ENCODE results near the gene GCNT2. TPM values are rescaled to one million over a fixed set of nuclear protein-coding genes. Genes with fewer than 3 reads are reported as not detected.

The GCNT2 gene
- 5.6 to 7.5 TPM (median 6.1 TPM) in 5 replicates for total RNA-seq (2022; extraction: Qiagen RNA extraction; ENCODE audit: low read depth)

DNA sequence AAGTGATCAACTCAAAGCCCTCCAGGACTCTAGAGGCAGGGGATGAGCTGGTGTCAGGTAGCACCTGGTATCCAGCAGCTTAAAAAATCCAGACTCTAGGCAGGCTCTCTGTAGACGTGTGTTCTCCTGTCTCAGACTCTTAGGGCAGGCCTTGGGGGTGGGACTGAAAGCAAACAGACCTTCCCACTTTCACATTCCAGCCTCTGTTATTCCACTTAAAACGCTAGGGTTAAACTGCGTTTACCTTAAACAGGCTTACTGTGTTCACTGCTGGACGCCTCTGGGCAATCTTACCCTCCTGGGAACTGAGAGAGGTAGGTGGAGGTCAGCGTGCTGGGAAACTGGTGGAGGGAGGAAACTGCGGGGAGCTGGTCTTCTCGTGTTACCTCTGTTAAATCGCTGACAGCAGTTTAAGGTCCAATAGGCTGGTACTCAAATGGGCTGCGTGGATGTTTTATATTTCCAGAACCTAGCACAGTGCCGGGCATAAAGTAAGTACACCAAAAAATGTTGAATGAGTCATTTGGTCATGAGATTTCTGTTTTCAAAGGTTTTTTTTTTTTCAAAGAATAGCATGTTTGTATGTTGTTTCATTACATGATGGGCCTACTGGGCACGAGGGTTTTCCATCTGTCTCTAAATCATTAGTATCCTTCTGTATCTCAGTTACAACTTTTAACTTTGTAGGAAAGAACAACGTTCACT is at the start of gene GCNT2:
TSS of gene GCNT2 (plus strand) at position 248 of the 705 bp plus-strand sequence. CDS start 7,561 bp downstream, outside the sequence.

Other genes starting within 250 kb of the GCNT2 start
- gene TFAP2A, start 106.3 kb upstream of the GCNT2 start, total RNA-seq (2022; extraction: Qiagen RNA extraction; ENCODE audit: low read depth): 11.7 to 15.9 TPM (median 14.2 TPM) in 5 replicates
- gene C6orf52, start 173.3 kb downstream of the GCNT2 start, total RNA-seq (2022; extraction: Qiagen RNA extraction; ENCODE audit: low read depth): 1.4 to 2.7 TPM (median 2.0 TPM) in 5 replicates
- gene PAK1IP1, start 173.6 kb downstream of the GCNT2 start, total RNA-seq (2022; extraction: Qiagen RNA extraction; ENCODE audit: low read depth): 18.6 to 23.6 TPM (median 20.6 TPM) in 5 replicates
- 133 to 153 TPM (median 144 TPM) in 5 replicates for gene TMEM14C, start 201.7 kb downstream of the GCNT2 start, total RNA-seq (2022; extraction: Qiagen RNA extraction; ENCODE audit: low read depth)
- 114 to 143 TPM (median 136 TPM) in 5 replicates for gene TMEM14B, start 226.5 kb downstream of the GCNT2 start, total RNA-seq (2022; extraction: Qiagen RNA extraction; ENCODE audit: low read depth)

Data from A549 treated with ZK216348 at 1 μM for 4 hours (cell line).